Loucy (cell line): ENCODE data around the gene DUSP28.

ENCODE experiments used
- H2AFZ ChIP-seq: fragments of 200-600 bp; sonication (generic); 2 replicates; pipeline ENCODE4 v1.6.0; 2016; ENCODE audit warnings: antibody characterized with exemption, mild to moderate bottlenecking, low read length, moderate library complexity
- H3F3A ChIP-seq: fragments of 200-600 bp; 2 replicates; pipeline ENCODE4 v1.6.0; 2016; ENCODE audit warnings: antibody characterized with exemption, low read depth, mild to moderate bottlenecking
- H3K27me3 ChIP-seq: fragments of 200-600 bp; sonication (generic); 2 replicates; pipeline ENCODE4 v1.6.1; 2014; ENCODE audit warnings: low read length, mild to moderate bottlenecking; ENCODE audit not compliant: insufficient read depth, poor library complexity, severe bottlenecking
- H3K36me3 ChIP-seq: fragments of 200-600 bp; sonication (generic); 2 replicates; pipeline ENCODE4 v1.6.1; 2016; ENCODE audit warnings: low read length; ENCODE audit not compliant: insufficient read depth
- H3K4me1 ChIP-seq: fragments of 200-600 bp; sonication (generic); 2 replicates; pipeline ENCODE4 v1.5.1; 2014; ENCODE audit warnings: low read length, mild to moderate bottlenecking; ENCODE audit not compliant: insufficient read depth, poor library complexity, severe bottlenecking
- H3K4me2 ChIP-seq: fragments of 200-600 bp; sonication (generic); 2 replicates; pipeline ENCODE4 v1.6.0; 2014; ENCODE audit warnings: antibody characterized with exemption, low read length, low read depth, mild to moderate bottlenecking; ENCODE audit not compliant: poor library complexity, severe bottlenecking
- H3K4me3 ChIP-seq: fragments of 200-600 bp; sonication (generic); 2 replicates; pipeline ENCODE4 v1.5.1; 2014; ENCODE audit warnings: low read length, mild to moderate bottlenecking, mixed read lengths; ENCODE audit not compliant: poor library complexity, severe bottlenecking
- H3K79me2 ChIP-seq: fragments of 200-600 bp; sonication (generic); 2 replicates; pipeline ENCODE4 v1.6.1; 2014; ENCODE audit warnings: low read length; ENCODE audit not compliant: insufficient read depth
- H3K9ac ChIP-seq: fragments of 200-600 bp; sonication (generic); 2 replicates; pipeline ENCODE4 v1.6.0; 2014; ENCODE audit warnings: mild to moderate bottlenecking, low read depth, low read length, moderate library complexity; ENCODE audit not compliant: poor library complexity, severe bottlenecking
- H3K9me2 ChIP-seq: fragments of 200-600 bp; sonication (generic); replicated peaks from 2 replicates; pipeline ENCODE4 v1.6.1; 2016; ENCODE audit warnings: low read depth, low read length, mixed read lengths
- H3K9me3 ChIP-seq: fragments of 200-600 bp; sonication (generic); 2 replicates; pipeline ENCODE4 v1.6.1; 2014; ENCODE audit warnings: mild to moderate bottlenecking, antibody characterized with exemption, low read length, low read depth; ENCODE audit not compliant: insufficient read depth
- H4K20me1 ChIP-seq: fragments of 200-600 bp; sonication (generic); 2 replicates; pipeline ENCODE4 v1.6.0; 2014; ENCODE audit warnings: antibody characterized with exemption, low read length, mild to moderate bottlenecking; ENCODE audit not compliant: insufficient read depth, poor library complexity, severe bottlenecking
- EZH2phosphoT487 ChIP-seq: fragments of 200-600 bp; IDR thresholded peaks from 2 replicates; pipeline ENCODE4 v1.6.1; 2018; ENCODE audit warnings: antibody characterized with exemption, mild to moderate bottlenecking, moderate library complexity, borderline replicate concordance
- TF ChIP-seq, protein P1 (sequence below): fragments of 200-600 bp; sonication (generic); conservative IDR thresholded peaks from 2 replicates; pipeline ENCODE4 v1.5.1; 2014; ENCODE audit warnings: mild to moderate bottlenecking, antibody characterized with exemption, low read length

DUSP28 gene

GRCh38 chr2:240591784-240592183 lies 31.6 kb downstream of the DUSP28 start:
- no peaks in the 10 kb centered on the region for H3F3A ChIP-seq
- H3K9ac ChIP-seq, result no peak overlapping the region
- H3K27me3 ChIP-seq, result no peaks in the 10 kb centered on the region
- H3K4me3 ChIP-seq, result no peak overlapping the region
- no peaks in the 10 kb centered on the region for H3K9me2 ChIP-seq
- H3K79me2 ChIP-seq, result peaks cover 58% of the 10 kb centered on the region
- H2AFZ ChIP-seq, result no peak overlapping the region
- H3K4me1 ChIP-seq, result peaks cover 17% of the 10 kb centered on the region
- H3K9me3 ChIP-seq, result no peaks in the 10 kb centered on the region
- H3K4me2 ChIP-seq, result no peak overlapping the region
- H4K20me1 ChIP-seq, result peaks cover 42% of the 10 kb centered on the region
- no peak for TF ChIP-seq EZH2phosphoT487
- TF ChIP-seq, protein P1, sequence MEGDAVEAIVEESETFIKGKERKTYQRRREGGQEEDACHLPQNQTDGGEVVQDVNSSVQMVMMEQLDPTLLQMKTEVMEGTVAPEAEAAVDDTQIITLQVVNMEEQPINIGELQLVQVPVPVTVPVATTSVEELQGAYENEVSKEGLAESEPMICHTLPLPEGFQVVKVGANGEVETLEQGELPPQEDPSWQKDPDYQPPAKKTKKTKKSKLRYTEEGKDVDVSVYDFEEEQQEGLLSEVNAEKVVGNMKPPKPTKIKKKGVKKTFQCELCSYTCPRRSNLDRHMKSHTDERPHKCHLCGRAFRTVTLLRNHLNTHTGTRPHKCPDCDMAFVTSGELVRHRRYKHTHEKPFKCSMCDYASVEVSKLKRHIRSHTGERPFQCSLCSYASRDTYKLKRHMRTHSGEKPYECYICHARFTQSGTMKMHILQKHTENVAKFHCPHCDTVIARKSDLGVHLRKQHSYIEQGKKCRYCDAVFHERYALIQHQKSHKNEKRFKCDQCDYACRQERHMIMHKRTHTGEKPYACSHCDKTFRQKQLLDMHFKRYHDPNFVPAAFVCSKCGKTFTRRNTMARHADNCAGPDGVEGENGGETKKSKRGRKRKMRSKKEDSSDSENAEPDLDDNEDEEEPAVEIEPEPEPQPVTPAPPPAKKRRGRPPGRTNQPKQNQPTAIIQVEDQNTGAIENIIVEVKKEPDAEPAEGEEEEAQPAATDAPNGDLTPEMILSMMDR, result no peak
- peaks cover 3% of the 10 kb centered on the region; the same call in 1 of the 2 replicates for H3K36me3 ChIP-seq

GRCh38 chr2:240593026-240593702 lies 33.0 kb downstream of the DUSP28 start:
- H2AFZ ChIP-seq, result no peak overlapping the region
- no peak overlapping the region for H3K9ac ChIP-seq
- H3K4me2 ChIP-seq, result no peak overlapping the region
- H4K20me1 ChIP-seq, result peaks cover 29% of the 10 kb centered on the region
- no peaks in the 10 kb centered on the region for H3F3A ChIP-seq
- H3K9me2 ChIP-seq, result no peaks in the 10 kb centered on the region
- H3K4me1 ChIP-seq, result peaks cover 8% of the 10 kb centered on the region
- no peaks in the 10 kb centered on the region for H3K9me3 ChIP-seq
- H3K4me3 ChIP-seq, result no peak overlapping the region
- no peaks in the 10 kb centered on the region for H3K27me3 ChIP-seq
- TF ChIP-seq EZH2phosphoT487, result no peak
- TF ChIP-seq, protein P1, result no peak
- peaks cover 45% of the 10 kb centered on the region for H3K79me2 ChIP-seq
- H3K36me3 ChIP-seq, result peaks cover 6% of the 10 kb centered on the region; the same call in 1 of the 2 replicates

GRCh38 chr2:240593703-240594451 lies 33.7 kb downstream of the DUSP28 start:
- H3K36me3 ChIP-seq, result peaks cover 13% of the 10 kb centered on the region; the same call in 1 of the 2 replicates
- no peak overlapping the region for H3K9ac ChIP-seq
- TF ChIP-seq, protein P1, result no peak
- TF ChIP-seq EZH2phosphoT487, result no peak
- H3K27me3 ChIP-seq, result no peaks in the 10 kb centered on the region
- no peak overlapping the region for H2AFZ ChIP-seq
- no peak overlapping the region for H3K4me2 ChIP-seq
- no peak overlapping the region for H3K4me3 ChIP-seq
- H4K20me1 ChIP-seq, result peaks cover 25% of the 10 kb centered on the region
- H3K79me2 ChIP-seq, result peaks cover 37% of the 10 kb centered on the region; the same call in 1 of the 2 replicates
- no peaks in the 10 kb centered on the region for H3K9me2 ChIP-seq
- no peaks in the 10 kb centered on the region for H3F3A ChIP-seq
- H3K4me1 ChIP-seq, result peaks cover 2% of the 10 kb centered on the region
- no peaks in the 10 kb centered on the region for H3K9me3 ChIP-seq
